ENCODE measurements around the gene ADSS1. TPM values are rescaled to one million over a fixed set of nuclear protein-coding genes. Genes with fewer than 3 reads are reported as not detected.

Gene ADSS1
- total RNA-seq, 1 experiment from 2014 or later: 3.2 TPM

DNA sequence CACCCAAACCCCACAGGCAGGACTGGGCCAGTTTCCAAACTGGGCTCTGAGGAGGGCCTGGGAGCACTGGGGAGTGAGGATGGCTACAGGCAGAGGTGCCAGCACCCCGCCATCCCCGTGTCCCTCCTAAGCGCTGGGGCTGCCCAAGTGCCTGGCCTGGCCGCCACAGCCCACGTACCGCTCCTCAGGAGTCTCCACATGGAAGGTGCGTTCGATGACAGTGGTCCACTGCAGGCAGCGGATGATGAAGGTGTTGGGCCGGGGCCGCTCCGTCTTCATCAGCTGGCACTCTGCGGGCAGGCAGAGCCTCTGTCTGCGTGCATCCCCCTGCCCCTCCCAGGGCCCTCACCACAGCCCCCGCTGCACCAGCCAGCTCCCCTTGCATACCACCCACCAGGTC is 52.5 kb downstream of the ADSS1 start:
- ChIA-PET CTCF (no interaction called here), POLR2A (no interaction called here)
- TF ChIP-seq, protein P1, sequence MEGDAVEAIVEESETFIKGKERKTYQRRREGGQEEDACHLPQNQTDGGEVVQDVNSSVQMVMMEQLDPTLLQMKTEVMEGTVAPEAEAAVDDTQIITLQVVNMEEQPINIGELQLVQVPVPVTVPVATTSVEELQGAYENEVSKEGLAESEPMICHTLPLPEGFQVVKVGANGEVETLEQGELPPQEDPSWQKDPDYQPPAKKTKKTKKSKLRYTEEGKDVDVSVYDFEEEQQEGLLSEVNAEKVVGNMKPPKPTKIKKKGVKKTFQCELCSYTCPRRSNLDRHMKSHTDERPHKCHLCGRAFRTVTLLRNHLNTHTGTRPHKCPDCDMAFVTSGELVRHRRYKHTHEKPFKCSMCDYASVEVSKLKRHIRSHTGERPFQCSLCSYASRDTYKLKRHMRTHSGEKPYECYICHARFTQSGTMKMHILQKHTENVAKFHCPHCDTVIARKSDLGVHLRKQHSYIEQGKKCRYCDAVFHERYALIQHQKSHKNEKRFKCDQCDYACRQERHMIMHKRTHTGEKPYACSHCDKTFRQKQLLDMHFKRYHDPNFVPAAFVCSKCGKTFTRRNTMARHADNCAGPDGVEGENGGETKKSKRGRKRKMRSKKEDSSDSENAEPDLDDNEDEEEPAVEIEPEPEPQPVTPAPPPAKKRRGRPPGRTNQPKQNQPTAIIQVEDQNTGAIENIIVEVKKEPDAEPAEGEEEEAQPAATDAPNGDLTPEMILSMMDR (IDR thresholded peaks at IDR 0.05; ENCODE audit: insufficient read depth in 1 of 2, low read depth in 1 of 2, low read length in 1 of 2, severe bottlenecking in 1 of 2, unreplicated experiment in 1 of 2): no peak
- Mint-ChIP-seq H3K4me3 (ENCODE audit: unreplicated experiment) (peak overlapping the region; percentile 13), H3K9me3 (ENCODE audit: unreplicated experiment) (no peaks in the 10 kb centered on the region), H3K27ac (ENCODE audit: unreplicated experiment) (no peak overlapping the region), H3K27me3 (ENCODE audit: insufficient read depth, unreplicated experiment) (no peaks in the 10 kb centered on the region), H3K36me3 (ENCODE audit: insufficient read depth, unreplicated experiment) (peaks cover 60% of the 10 kb centered on the region), H3K4me1 (ENCODE audit: low read depth, unreplicated experiment) (no peaks in the 10 kb centered on the region)
- no peaks in the 10 kb centered on the region; the same call in 1 of the 2 replicates for H3K9me3 ChIP-seq
- intact Hi-C loops (cut with micrococcal nuclease; ENCODE audit: unreplicated experiment): no loop called here
- no TSS peak for BruUV-seq (replicated peaks)
- H3K36me3 ChIP-seq (ENCODE audit: control insufficient read depth, insufficient read depth, low read length): peaks cover 2% of the 10 kb centered on the region
- DNase-seq: no peak
- no peak overlapping the region for H3K4me3 ChIP-seq (ENCODE audit: low read depth, low read length)
- no peaks in the 10 kb centered on the region for H3K4me1 ChIP-seq
- H3K27me3 ChIP-seq (replicated peaks; ENCODE audit: control insufficient read depth, insufficient read depth, low read length): no peaks in the 10 kb centered on the region

DNA sequence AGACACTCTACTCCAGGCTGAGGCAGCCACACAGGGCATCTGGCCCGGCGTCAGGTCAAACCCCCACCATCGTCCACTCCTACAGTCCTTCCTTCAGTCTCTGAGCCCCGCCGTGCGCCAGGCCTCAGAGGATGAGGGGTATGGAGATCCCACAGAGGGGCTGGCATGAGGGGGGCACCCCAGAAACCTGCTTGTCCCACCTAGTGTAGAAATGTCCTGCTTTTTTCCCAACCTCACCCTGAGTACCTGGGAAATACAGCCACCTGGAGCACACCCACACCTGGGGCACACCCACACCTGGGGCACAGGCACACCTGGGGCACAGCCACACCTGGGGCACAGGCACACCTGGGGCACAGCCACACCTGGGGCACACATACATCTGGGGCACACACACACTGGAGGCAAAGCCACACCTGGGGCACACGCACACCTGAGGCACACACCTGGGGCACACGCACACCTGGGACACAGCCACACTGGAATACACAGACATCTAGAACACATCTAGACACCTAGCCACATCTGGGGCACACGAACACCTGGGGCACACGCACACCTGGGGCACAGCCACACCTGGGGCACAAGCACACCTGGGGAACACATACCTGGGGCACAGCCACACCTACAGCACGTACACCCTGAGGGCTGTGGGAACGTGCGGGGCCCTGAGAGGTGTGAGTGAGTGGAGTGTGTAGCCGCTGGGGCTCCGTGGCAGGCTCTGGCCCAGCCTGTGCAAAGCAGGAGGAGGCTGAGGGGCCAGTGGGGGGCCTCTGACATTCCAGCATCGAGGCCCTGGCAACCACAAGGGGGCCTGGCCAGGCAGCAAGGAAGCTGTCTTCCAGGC is 53.2 kb downstream of the ADSS1 start:
- Histone ChIP-seq H3K4me3 (ENCODE audit: low read depth, low read length) (no peak overlapping the region), H3K27me3 (replicated peaks; ENCODE audit: control insufficient read depth, insufficient read depth, low read length) (no peaks in the 10 kb centered on the region), H3K9me3 (no peaks in the 10 kb centered on the region), H3K4me1 (no peaks in the 10 kb centered on the region), H3K36me3 (ENCODE audit: control insufficient read depth, insufficient read depth, low read length) (no peaks in the 10 kb centered on the region; the same call in none of the 2 replicates)
- Mint-ChIP-seq H3K4me1 (ENCODE audit: low read depth, unreplicated experiment) (no peaks in the 10 kb centered on the region), H3K4me3 (ENCODE audit: unreplicated experiment) (peak overlapping the region; percentile 13), H3K9me3 (ENCODE audit: unreplicated experiment) (no peaks in the 10 kb centered on the region), H3K36me3 (ENCODE audit: insufficient read depth, unreplicated experiment) (peaks cover 53% of the 10 kb centered on the region), H3K27me3 (ENCODE audit: insufficient read depth, unreplicated experiment) (no peaks in the 10 kb centered on the region), H3K27ac (ENCODE audit: unreplicated experiment) (no peak overlapping the region)
- TF ChIP-seq, protein P1 (IDR thresholded peaks at IDR 0.05; ENCODE audit: insufficient read depth in 1 of 2, low read depth in 1 of 2, low read length in 1 of 2, severe bottlenecking in 1 of 2, unreplicated experiment in 1 of 2): no peak
- ChIA-PET CTCF (no interaction called here), POLR2A (no interaction called here)
- DNase-seq: no peak
- intact Hi-C loops (cut with micrococcal nuclease; ENCODE audit: unreplicated experiment): no loop called here
- no TSS peak for BruUV-seq (replicated peaks)

DNA sequence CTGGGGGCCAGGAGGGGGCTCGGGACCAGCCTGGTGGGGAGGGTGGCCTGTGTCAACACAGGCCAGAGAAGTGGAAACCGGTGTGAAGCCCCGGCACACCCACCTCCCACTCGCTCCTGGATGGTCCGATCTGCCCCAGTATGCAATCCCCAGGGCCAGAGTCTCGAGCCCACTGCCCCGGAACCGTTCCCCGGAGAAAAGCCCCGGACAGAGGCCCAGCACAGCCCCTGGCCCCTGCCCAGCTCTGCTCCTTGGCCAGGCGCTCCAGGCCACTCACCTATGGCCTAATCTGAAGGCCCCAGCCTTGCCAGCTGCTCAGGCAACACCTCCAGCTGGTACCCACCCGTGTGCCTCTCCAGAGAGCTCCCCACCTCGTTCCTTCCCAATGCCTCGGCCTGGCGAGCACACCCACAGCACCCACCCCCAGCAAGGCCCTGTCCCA is 53.8 kb downstream of the ADSS1 start:
- ChIA-PET POLR2A (no interaction called here), CTCF (no interaction called here)
- Mint-ChIP-seq H3K27ac (ENCODE audit: unreplicated experiment) (no peak overlapping the region), H3K36me3 (ENCODE audit: insufficient read depth, unreplicated experiment) (peaks cover 46% of the 10 kb centered on the region), H3K9me3 (ENCODE audit: unreplicated experiment) (no peaks in the 10 kb centered on the region), H3K4me3 (ENCODE audit: unreplicated experiment) (no peak overlapping the region), H3K4me1 (ENCODE audit: low read depth, unreplicated experiment) (no peaks in the 10 kb centered on the region), H3K27me3 (ENCODE audit: insufficient read depth, unreplicated experiment) (no peaks in the 10 kb centered on the region)
- H3K4me3 ChIP-seq (ENCODE audit: low read depth, low read length): no peak overlapping the region
- H3K36me3 ChIP-seq (ENCODE audit: control insufficient read depth, insufficient read depth, low read length): no peaks in the 10 kb centered on the region; the same call in none of the 2 replicates
- no peaks in the 10 kb centered on the region for H3K4me1 ChIP-seq
- DNase-seq: no peak
- H3K9me3 ChIP-seq: no peaks in the 10 kb centered on the region
- no TSS peak for BruUV-seq (replicated peaks)
- intact Hi-C loops (cut with micrococcal nuclease; ENCODE audit: unreplicated experiment): no loop called here
- TF ChIP-seq, protein P1 (IDR thresholded peaks at IDR 0.05; ENCODE audit: insufficient read depth in 1 of 2, low read depth in 1 of 2, low read length in 1 of 2, severe bottlenecking in 1 of 2, unreplicated experiment in 1 of 2): no peak
- H3K27me3 ChIP-seq (replicated peaks; ENCODE audit: control insufficient read depth, insufficient read depth, low read length): no peaks in the 10 kb centered on the region
